Measurements from ENCODE around the gene NOS1. TPM values are rescaled to one million over a fixed set of nuclear protein-coding genes. Genes with fewer than 3 reads are reported as not detected.

NOS1 gene
- total and polyA plus RNA-seq, 2 experiments from 2014 or later = 0.63 to 3.0 TPM

GRCh38 chr12:117360551-117361346 is 677 bp downstream of the NOS1 start:
- Histone ChIP-seq H3K27ac (ENCODE audit: low read depth) (no peak overlapping the region), H3K4me2 (peak overlapping the region; percentile 96)

GRCh38 chr12:117360222-117360550 is 1.2 kb downstream of the NOS1 start:
- peak; percentile 51 for DNase-seq (ENCODE audit: low spot score)
- no peak overlapping the region for H3K27ac ChIP-seq (ENCODE audit: low read depth)
- TF ChIP-seq JUNB (IDR thresholded peaks at IDR 0.05; ENCODE audit: unreplicated experiment) = no peak
- TF ChIP-seq CTCF (conservative IDR thresholded peaks at IDR 0.05; ENCODE audit: low read depth in 2 of 2) = no peak
- TF ChIP-seq EZH2 (IDR thresholded peaks at IDR 0.05; ENCODE audit: low read depth, unreplicated experiment) = no peak
- no peak for TF ChIP-seq ZNF331 (CRISPR knock-in tag; IDR thresholded peaks at IDR 0.05; ENCODE audit: low read depth)
- TF ChIP-seq POLR2AphosphoS5 (IDR thresholded peaks at IDR 0.05; ENCODE audit: low read depth) = no peak
- TF ChIP-seq EZH2phosphoT487 (IDR thresholded peaks at IDR 0.05; ENCODE audit: unreplicated experiment) = no peak
- TF ChIP-seq NANOG (IDR thresholded peaks at IDR 0.05; ENCODE audit: borderline replicate concordance) = no peak
- no peak for TF ChIP-seq STAT1 (IDR thresholded peaks at IDR 0.05; ENCODE audit: unreplicated experiment)
- no peak for TF ChIP-seq ZNF114 (CRISPR knock-in tag; IDR thresholded peaks at IDR 0.05)
- TF ChIP-seq REST (IDR thresholded peaks at IDR 0.05; ENCODE audit: unreplicated experiment) = no peak

More at GRCh38 chr12:117360551-117361346, 677 bp downstream of the NOS1 start:
- Mint-ChIP-seq H3K27ac (no peak overlapping the region), H3K27me3 (ENCODE audit: insufficient read depth, low read depth, poor library complexity) (peaks cover 57% of the 10 kb centered on the region), H3K36me3 (ENCODE audit: low read depth) (no peaks in the 10 kb centered on the region), H3K9me3 (no peaks in the 10 kb centered on the region), H3K4me1 (peaks cover 18% of the 10 kb centered on the region), H3K4me3 (peak overlapping the region; percentile 86)
- H2AFZ ChIP-seq = peak overlapping the region; percentile 100
- TF ChIP-seq POLR2AphosphoS5 (IDR thresholded peaks at IDR 0.05; ENCODE audit: low read depth) (no peak), EZH2 (IDR thresholded peaks at IDR 0.05; ENCODE audit: low read depth, unreplicated experiment) (peak; percentile 73), EZH2phosphoT487 (IDR thresholded peaks at IDR 0.05; ENCODE audit: unreplicated experiment) (peak; percentile 67)
- peak overlapping the region; percentile 93 for H3K4me3 ChIP-seq
- peak; percentile 70 for DNase-seq (ENCODE audit: low spot score)
- peak; percentile 68 for ATAC-seq
- no peaks in the 10 kb centered on the region; the same call in 1 of the 2 replicates for H4K20me1 ChIP-seq (replicated peaks; ENCODE audit: insufficient read depth)
- H3K9me2 ChIP-seq (ENCODE audit: insufficient read depth) = no peaks in the 10 kb centered on the region
- peaks cover 73% of the 10 kb centered on the region for H3K27me3 ChIP-seq (ENCODE audit: insufficient read depth)
- peaks cover 10% of the 10 kb centered on the region for H3K4me1 ChIP-seq (ENCODE audit: insufficient read depth)
- no peaks in the 10 kb centered on the region for H3F3A ChIP-seq (replicated peaks; ENCODE audit: low read depth)
- no peaks in the 10 kb centered on the region for H3K79me2 ChIP-seq (replicated peaks; ENCODE audit: insufficient read depth)
- H3K36me3 ChIP-seq (ENCODE audit: insufficient read depth) = no peaks in the 10 kb centered on the region

More at GRCh38 chr12:117360222-117360550, 1.2 kb downstream of the NOS1 start:
- Histone ChIP-seq H3K27me3 (ENCODE audit: insufficient read depth) (peaks cover 73% of the 10 kb centered on the region), H2AFZ (peak overlapping the region; percentile 100), H3K9me2 (ENCODE audit: insufficient read depth) (no peaks in the 10 kb centered on the region), H3K36me3 (ENCODE audit: insufficient read depth) (no peaks in the 10 kb centered on the region), H3K4me1 (ENCODE audit: insufficient read depth) (peaks cover 10% of the 10 kb centered on the region), H3K79me2 (replicated peaks; ENCODE audit: insufficient read depth) (no peaks in the 10 kb centered on the region), H3K4me2 (peak overlapping the region; percentile 96), H3K4me3 (peak overlapping the region; percentile 93), H4K20me1 (replicated peaks; ENCODE audit: insufficient read depth) (no peaks in the 10 kb centered on the region; the same call in 1 of the 2 replicates), H3F3A (replicated peaks; ENCODE audit: low read depth) (no peaks in the 10 kb centered on the region)
- Mint-ChIP-seq H3K27ac (no peak overlapping the region), H3K4me1 (peaks cover 18% of the 10 kb centered on the region), H3K9me3 (no peaks in the 10 kb centered on the region), H3K27me3 (ENCODE audit: insufficient read depth, low read depth, poor library complexity) (peaks cover 57% of the 10 kb centered on the region), H3K4me3 (peak overlapping the region; percentile 86), H3K36me3 (ENCODE audit: low read depth) (no peaks in the 10 kb centered on the region)
- ATAC-seq = peak; percentile 13; the same call in 1 of the 3 replicates
